A673 (cell line): ENCODE measurements around the gene SLC6A6. TPM values are rescaled to one million over a fixed set of nuclear protein-coding genes. Genes with fewer than 3 reads are reported as not detected.

Experiments
- BruUV-seq: library from RNA; stranded (reverse); fragments of 400-500 nt; replicated peaks from 2 replicates; lab custom pipeline; 2021; lab: Mats Ljungman, UMichigan
- CTCF ChIA-PET: fragments of 300-600 bp; sonication (Branson Sonifier 250); formaldehyde crosslinking; loops from one replicate; lab custom pipeline; 2022; ENCODE audit warnings: antibody characterized with exemption; lab: Charles Lee
- POLR2A ChIA-PET: fragments of 300-600 bp; sonication (Branson Sonifier 250); formaldehyde crosslinking; loops from one replicate; lab custom pipeline; 2022; ENCODE audit warnings: antibody characterized with exemption; ENCODE audit not compliant: low non-redundant PET; lab: Charles Lee
- DNase-seq: peaks from one replicate; pipeline ENCODE4 v3.0.0-alpha.2; 2015; ENCODE audit warnings: low spot score
- H3K27ac ChIP-seq: fragments of 200-600 bp; sonication (generic); 2 replicates; pipeline ENCODE4 v1.5.1; 2016; ENCODE audit warnings: mixed run types, low read depth, mild to moderate bottlenecking, mixed read lengths, antibody characterized with exemption, low read length; ENCODE audit not compliant: poor library complexity, severe bottlenecking
- H3K27me3 ChIP-seq: fragments of 200-600 bp; sonication (generic); replicated peaks from 2 replicates; pipeline ENCODE4 v1.6.1; 2017; ENCODE audit warnings: mixed run types, low read depth, mild to moderate bottlenecking, mixed read lengths, antibody characterized with exemption, low read length; ENCODE audit not compliant: insufficient read depth, poor library complexity
- H3K36me3 ChIP-seq: fragments of 200-600 bp; sonication (generic); 2 replicates; pipeline ENCODE4 v1.6.1; 2016; ENCODE audit warnings: mixed run types, mild to moderate bottlenecking, mixed read lengths, antibody characterized with exemption, low read length; ENCODE audit not compliant: insufficient read depth, poor library complexity, severe bottlenecking
- H3K4me1 ChIP-seq: fragments of 200-600 bp; sonication (generic); 2 replicates; pipeline ENCODE4 v1.6.1; 2017; ENCODE audit warnings: mixed run types, mild to moderate bottlenecking, mixed read lengths, antibody characterized with exemption, low read length; ENCODE audit not compliant: insufficient read depth, poor library complexity, severe bottlenecking
- H3K4me3 ChIP-seq: fragments of 200-600 bp; sonication (generic); 2 replicates; pipeline ENCODE4 v1.5.1; 2016; ENCODE audit warnings: low read depth, mixed run types, mild to moderate bottlenecking, mixed read lengths, low read length; ENCODE audit not compliant: poor library complexity, severe bottlenecking
- H3K9me3 ChIP-seq: fragments of 200-600 bp; sonication (generic); 2 replicates; pipeline ENCODE4 v1.6.1; 2016; ENCODE audit warnings: mixed run types, low read depth, mild to moderate bottlenecking, mixed read lengths, antibody characterized with exemption, low read length; ENCODE audit not compliant: poor library complexity, severe bottlenecking
- EZH2 ChIP-seq: fragments of 200-600 bp; sonication (generic); IDR thresholded peaks from 2 replicates; pipeline ENCODE4 v1.6.1; 2017; ENCODE audit warnings: borderline replicate concordance, low read depth, mild to moderate bottlenecking, mixed read lengths, antibody characterized with exemption, low read length; ENCODE audit not compliant: poor library complexity, severe bottlenecking
- intact Hi-C: fragments of 100-400 bp; cut with micrococcal nuclease; formaldehyde crosslinking; loops from one replicate; pipeline ENCODE4 v1.10.0; 2022; ENCODE audit not compliant: unreplicated experiment
- total RNA-seq: library from RNA; stranded (reverse); gene quantifications from 2 replicates; pipeline ENCODE4 v1.2.3, GENCODE V29; 2021
- TF ChIP-seq, protein P1 (sequence below): fragments of 300-800, 200-600 bp; sonication (generic); conservative IDR thresholded peaks from 2 replicates; pipeline ENCODE4 v1.5.1; 2017; ENCODE audit warnings: low read depth, mild to moderate bottlenecking, antibody characterized with exemption, low read length, moderate library complexity, mixed read lengths

Gene SLC6A6
- total RNA-seq, 1 experiment from 2014 or later = 55.1 TPM

DNA sequence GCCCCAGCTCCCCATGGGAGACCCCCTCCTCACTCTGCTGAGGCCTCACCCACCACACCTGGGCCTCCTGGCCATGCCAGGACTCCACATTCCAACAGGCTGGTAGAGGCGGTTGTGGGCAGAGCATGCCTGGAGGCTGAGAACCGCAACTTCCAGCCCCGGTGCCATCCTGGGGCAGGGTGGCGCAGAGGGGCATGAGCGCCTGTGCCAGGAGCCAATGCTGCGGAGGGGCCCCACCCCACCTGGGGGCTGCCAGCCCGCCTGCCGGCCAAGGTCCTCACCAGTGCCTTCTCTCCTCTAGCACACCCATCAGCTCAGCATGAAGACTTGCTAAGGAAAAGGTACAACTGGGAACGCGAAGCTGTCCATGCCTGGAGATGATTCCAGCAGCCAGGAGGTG, 34.3 kb upstream of the SLC6A6 start:
- Histone ChIP-seq H3K36me3 (no peaks in the 10 kb centered on the region), H3K9me3 (no peaks in the 10 kb centered on the region), H3K27ac (no peak overlapping the region), H3K27me3 (no peaks in the 10 kb centered on the region), H3K4me3 (no peak overlapping the region), H3K4me1 (peaks cover 8% of the 10 kb centered on the region)
- POLR2A ChIA-PET = no interaction called here
- CTCF ChIA-PET = no interaction called here
- intact Hi-C loops = no loop called here
- no TSS peak for BruUV-seq
- DNase-seq = no peak
- TF ChIP-seq EZH2 = no peak
- TF ChIP-seq, protein P1, sequence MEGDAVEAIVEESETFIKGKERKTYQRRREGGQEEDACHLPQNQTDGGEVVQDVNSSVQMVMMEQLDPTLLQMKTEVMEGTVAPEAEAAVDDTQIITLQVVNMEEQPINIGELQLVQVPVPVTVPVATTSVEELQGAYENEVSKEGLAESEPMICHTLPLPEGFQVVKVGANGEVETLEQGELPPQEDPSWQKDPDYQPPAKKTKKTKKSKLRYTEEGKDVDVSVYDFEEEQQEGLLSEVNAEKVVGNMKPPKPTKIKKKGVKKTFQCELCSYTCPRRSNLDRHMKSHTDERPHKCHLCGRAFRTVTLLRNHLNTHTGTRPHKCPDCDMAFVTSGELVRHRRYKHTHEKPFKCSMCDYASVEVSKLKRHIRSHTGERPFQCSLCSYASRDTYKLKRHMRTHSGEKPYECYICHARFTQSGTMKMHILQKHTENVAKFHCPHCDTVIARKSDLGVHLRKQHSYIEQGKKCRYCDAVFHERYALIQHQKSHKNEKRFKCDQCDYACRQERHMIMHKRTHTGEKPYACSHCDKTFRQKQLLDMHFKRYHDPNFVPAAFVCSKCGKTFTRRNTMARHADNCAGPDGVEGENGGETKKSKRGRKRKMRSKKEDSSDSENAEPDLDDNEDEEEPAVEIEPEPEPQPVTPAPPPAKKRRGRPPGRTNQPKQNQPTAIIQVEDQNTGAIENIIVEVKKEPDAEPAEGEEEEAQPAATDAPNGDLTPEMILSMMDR = no peak

DNA sequence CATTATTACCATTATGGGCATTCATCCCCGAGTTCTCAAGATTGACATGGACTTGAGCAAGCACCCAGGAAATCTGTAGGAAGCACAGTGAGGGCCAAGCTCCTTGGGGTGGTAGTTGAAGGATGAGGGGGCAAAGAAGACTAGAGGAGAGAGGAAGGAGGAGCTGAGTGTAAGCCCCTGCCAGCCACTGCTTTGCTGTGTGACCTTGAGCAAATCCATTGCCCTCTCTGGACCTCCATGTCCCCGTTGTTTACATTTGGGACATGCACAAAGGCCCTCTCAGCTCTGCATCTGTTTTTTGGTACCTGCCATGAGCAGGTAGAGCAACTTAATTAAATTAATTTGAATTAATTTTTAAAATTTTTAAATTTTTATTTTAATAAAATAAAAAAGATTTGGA, 33.5 kb upstream of the SLC6A6 start:
- peaks cover 8% of the 10 kb centered on the region for H3K4me1 ChIP-seq
- no TSS peak for BruUV-seq
- no peak for TF ChIP-seq EZH2
- TF ChIP-seq, protein P1 = no peak
- POLR2A ChIA-PET = no interaction called here
- H3K27me3 ChIP-seq = no peaks in the 10 kb centered on the region
- no peak for DNase-seq
- H3K9me3 ChIP-seq = no peaks in the 10 kb centered on the region
- no peak overlapping the region for H3K27ac ChIP-seq
- no peak overlapping the region for H3K4me3 ChIP-seq
- intact Hi-C loops = no loop called here
- H3K36me3 ChIP-seq = no peaks in the 10 kb centered on the region
- CTCF ChIA-PET = no interaction called here

DNA sequence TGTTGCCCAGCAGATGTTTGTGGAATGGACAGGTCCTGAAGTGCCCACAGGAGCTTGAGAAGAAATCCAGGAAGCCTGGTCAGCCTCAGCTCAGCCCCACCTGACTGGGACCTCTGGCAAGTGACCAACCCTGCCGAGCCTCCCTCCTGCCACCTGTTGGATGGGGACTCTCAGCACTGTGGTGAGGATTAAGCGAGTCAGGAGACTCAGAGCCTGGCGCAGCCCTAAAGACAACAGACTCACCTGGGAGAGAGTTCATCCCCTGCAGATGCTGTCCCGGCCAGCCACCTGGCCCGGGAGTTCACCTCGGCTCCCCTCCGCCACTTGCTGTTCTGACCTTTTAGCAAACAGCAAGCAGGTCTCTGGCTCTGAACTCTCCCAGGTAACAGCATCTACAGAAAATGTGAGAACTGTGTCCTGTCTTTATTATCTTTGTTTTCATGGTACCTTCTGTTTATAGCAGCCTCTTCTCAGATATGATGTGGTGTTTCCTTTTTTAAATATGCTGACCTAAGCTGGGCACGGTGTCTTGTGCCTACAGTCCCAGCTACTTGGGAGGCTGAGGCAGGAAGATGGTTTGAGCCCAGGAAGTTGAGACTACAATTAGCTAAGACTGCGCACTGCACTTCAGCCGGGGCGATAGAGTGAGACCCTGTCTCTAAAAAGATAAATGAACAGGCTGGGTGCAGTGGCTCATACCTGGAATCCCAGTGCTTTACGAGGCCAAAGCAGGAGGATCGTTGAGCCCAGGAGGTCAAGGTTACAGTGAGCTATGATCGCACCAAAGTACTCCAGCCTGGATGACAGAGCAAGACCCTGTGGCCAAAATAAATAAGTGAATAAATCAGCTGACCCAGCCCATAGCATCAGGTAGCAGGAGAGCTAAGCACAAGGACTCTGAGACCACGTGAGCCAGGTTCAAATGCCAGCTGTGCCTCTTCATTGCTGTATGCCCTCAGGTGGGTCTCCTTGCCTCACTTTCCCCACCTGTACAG, 32.4 kb upstream of the SLC6A6 start:
- H3K27me3 ChIP-seq = no peaks in the 10 kb centered on the region
- no peaks in the 10 kb centered on the region for H3K36me3 ChIP-seq
- intact Hi-C loops = no loop called here
- no peak for DNase-seq
- no TSS peak for BruUV-seq
- no peak overlapping the region for H3K4me3 ChIP-seq
- CTCF ChIA-PET = no interaction called here
- H3K27ac ChIP-seq = no peak overlapping the region
- H3K4me1 ChIP-seq = peaks cover 8% of the 10 kb centered on the region
- no peaks in the 10 kb centered on the region for H3K9me3 ChIP-seq
- POLR2A ChIA-PET = no interaction called here
- TF ChIP-seq, protein P1 = no peak
